GM12875 (cell line): ENCODE results near the gene EXD3.

ENCODE experiments used
- H3K4me3 ChIP-seq: one replicate; pipeline ENCODE4 v1.5.1; 2011; ENCODE audit warnings: low read depth, low read length, control low read depth
- CTCF ChIP-seq: IDR thresholded peaks from 2 replicates; pipeline ENCODE4 v1.5.1; 2011; ENCODE audit warnings: low read depth, mild to moderate bottlenecking, control low read depth, inconsistent platforms, low read length, moderate library complexity, borderline replicate concordance; ENCODE audit not compliant: insufficient read depth

EXD3 gene

DNA sequence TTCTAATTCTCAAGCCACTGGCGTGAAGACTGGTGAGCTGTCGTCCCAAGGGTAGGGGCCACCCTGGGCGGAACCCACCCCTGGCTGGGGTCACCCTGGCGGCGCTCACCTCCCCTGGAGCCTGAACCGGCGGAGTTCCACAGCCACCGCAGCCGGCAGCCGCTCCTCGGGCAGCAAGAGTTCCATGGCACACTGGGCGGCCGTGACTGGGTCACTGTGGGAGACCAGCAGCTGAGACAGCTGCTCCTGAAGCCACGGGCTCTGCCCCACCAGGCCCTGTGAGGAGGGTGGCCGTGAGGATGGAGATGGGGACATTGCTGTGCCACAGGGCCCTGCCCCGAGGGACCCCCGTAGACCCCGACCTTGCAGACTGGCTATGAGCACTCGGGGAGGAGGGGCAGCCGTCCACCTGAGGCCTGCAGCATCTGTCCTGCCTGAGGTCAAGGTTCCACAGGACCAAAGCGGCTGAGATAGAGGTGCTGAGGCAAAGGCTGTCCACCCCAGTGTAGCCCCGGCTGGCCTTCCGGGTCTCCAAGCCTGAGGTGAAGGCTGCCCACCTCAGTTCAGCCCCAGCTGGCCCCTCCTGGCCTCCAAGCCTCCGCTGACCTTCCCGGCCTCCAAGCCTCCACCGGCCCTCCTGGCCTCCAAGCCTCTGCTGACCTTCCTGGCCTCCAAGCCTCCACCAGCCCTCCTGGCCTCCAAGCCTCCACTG is 70.3 kb downstream of the EXD3 start:
- H3K4me3 ChIP-seq, result no peak overlapping the region
- TF ChIP-seq CTCF, result no peak

DNA sequence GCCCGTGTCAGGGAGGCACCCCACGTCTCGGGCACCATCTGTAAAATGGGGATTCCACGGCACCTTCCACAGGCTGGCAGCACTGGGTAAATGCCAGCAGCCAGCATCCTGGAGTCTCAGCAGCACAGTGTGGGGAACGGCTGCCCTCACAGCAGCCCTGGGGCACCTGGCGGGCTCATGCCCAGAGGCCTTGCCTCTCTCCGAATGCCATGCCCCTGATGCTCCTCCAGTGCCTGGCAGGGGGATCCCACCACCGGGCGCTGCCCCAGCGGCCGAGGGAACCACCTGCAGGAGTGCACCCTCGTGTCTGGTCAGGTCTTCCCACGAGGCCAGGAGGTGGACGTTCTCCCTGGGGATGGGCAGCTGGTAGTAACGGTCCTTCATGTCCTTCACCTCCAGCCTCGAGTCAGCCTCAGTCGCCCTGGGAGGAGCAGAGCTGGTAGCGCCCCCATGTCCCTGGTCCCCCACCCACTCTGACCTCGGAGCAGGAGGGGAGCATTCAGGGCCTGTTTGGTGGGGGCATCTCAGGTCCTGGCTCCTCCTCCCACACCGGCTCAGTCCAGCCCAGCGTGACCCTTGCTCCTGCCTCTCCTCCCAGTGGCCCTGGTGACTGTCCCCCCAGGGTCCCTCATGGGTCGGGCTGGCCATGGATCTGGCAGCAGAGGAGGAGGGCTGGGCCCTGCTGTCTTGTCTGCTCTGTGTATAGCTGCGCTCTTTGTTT is 71.0 kb downstream of the EXD3 start:
- TF ChIP-seq CTCF, result no peak
- H3K4me3 ChIP-seq, result no peak overlapping the region

GRCh38 chr9:137350696-137351584 is 72.0 kb downstream of the EXD3 start:
- TF ChIP-seq CTCF, result no peak
- H3K4me3 ChIP-seq, result no peak overlapping the region

- no peak for TF ChIP-seq CTCF
- H3K4me3 ChIP-seq, result no peak overlapping the region
These were observed 73.4 kb downstream of the EXD3 start for GRCh38 chr9:137349471-137350033.

DNA sequence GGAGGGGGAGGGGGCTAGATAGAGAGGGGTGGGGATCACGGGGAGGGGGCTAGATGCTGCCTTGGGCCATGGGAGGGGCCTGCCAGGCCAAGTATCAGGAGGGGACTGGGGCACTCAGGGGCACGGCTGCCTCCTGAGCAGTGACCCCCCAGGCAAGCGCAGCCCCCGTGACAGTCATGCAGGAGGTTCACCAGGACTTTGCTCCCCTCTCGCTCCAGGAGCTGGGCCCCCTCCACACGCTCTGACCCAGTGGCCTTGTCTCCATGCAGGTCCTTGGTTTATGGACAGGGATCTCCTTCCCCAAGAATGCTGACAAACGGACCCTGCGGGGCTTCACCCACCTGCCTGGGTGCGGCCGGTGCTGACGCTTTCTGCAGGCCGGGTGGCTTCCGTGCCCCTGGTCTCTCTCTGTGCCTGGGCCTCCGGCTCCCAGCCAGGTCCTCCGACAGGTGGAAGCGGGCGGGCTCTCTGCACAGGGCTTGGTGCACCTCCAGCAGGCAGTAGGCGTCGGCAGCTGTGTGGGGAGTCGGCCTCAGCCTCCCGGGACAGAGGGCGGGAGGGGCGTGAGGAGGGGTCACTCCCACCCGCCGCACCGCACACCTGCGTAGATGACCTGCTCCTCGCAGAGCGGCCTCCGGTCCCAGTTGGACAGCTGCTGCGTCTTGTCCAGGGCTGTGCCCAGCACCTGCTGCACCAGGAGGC is 74.0 kb downstream of the EXD3 start:
- H3K4me3 ChIP-seq, result no peak overlapping the region
- no peak for TF ChIP-seq CTCF

DNA sequence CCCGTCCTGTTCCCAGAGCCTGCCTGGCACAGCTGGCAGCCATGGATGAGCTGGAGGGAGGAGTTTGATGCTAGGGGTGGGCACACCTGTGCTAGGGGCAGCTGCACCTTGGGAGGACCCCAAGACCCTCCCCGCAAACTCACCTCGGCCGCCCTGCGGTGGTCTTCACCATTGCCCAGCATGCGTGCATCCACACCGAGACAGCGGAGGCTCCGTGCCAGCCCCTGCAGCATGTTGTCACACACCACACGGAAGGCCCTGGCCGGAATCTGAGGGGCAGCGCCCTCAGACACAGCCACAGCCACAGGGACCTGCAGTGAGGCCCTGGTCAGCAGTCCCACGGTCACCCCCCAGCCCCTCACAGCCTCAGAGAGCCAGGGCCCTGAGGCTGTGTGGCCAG is 75.0 kb downstream of the EXD3 start:
- no peak overlapping the region for H3K4me3 ChIP-seq
- TF ChIP-seq CTCF, result no peak
